Ishikawa (cell line): ENCODE data around the gene TTC34.

Experiments used
- NFIC ChIP-seq: IDR thresholded peaks from 2 replicates; pipeline ENCODE4 v1.6.1; 2012
- TEAD4 ChIP-seq: IDR thresholded peaks from 2 replicates; pipeline ENCODE4 v1.6.1; 2012
- TF ChIP-seq, protein P1 (sequence below): IDR thresholded peaks from 2 replicates; pipeline ENCODE4 v1.6.1; 2012

DNA sequence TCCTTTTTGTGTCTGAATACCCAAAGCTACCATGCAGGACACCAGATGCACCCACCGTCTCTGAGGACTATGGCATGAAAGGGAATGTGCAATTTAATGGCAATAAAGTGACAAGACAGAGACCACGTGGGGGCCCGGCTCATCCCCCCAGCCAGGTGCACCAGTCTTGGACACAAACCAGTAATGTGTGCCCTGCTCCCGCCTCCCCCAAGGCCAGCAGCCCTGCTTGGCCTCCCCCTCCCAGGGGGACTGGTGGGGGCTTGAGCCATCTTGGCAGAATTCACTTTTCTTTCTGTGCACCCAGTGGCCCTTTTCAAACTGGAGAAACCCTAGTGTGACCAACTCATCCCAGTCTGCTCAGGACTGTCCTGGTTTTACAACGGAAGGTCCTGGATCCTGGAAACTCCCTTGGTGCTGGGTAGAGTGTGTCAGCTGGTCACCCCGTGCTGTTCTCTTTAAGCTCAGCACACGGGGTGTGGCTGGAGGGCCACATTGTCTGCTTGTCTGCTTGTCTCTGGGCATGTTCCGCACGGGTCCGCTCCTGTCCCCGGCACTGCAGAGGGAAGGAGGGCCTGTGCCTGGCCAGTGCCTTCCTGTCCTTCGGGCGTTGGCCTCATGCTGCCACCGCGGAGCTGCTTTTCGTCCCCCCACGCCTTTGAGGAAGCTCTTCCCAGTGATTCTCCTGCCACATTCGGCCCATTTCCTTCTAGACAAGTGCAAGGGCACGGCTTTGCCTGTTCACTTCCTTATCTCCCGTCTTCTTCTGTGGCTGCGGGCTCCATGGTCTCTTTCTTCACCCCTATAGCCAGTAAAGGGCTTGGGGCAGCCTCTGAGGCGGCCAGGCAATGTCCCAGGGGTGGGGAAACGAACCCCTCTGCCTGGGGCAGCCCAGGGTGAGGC is 45.8 kb upstream of the TTC34 start:
- no peak for TF ChIP-seq NFIC
- TF ChIP-seq, protein P1, sequence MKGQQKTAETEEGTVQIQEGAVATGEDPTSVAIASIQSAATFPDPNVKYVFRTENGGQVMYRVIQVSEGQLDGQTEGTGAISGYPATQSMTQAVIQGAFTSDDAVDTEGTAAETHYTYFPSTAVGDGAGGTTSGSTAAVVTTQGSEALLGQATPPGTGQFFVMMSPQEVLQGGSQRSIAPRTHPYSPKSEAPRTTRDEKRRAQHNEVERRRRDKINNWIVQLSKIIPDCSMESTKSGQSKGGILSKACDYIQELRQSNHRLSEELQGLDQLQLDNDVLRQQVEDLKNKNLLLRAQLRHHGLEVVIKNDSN: no peak
- no peak for TF ChIP-seq TEAD4
